ENCODE data around the gene ACSS3. TPM values are rescaled to one million over a fixed set of nuclear protein-coding genes. Genes with fewer than 3 reads are reported as not detected.
A peak's percentile ranks its signal among the peaks of the same experiment; 100 is the strongest.

Gene ACSS3
- total and polyA plus RNA-seq, 2 of the 8 experiments (the other 6 are each of a cell fraction or from before 2014, with no cell fraction given) = 14.4 to 24.0 TPM

- Histone ChIP-seq H4K20me1 (replicated peaks in 1 of 2; ENCODE audit: control insufficient read depth in 1 of 2, insufficient read depth in 2 of 2, low read length in 2 of 2) (no peaks in the 10 kb centered on the region), H3K36me3 (ENCODE audit: control insufficient read depth in 2 of 4, insufficient read depth in 4 of 4, low read length in 3 of 4) (no peaks in the 10 kb centered on the region), H4K5ac (ENCODE audit: insufficient read length, low read depth, low read length) (peak overlapping the region; percentile 57), H2AK5ac (ENCODE audit: low read depth, low read length) (no peak overlapping the region), H3K23ac (ENCODE audit: insufficient read length) (no peak overlapping the region), H3K9me3 (ENCODE audit: insufficient read depth in 2 of 2, low read depth in 1 of 2, low read length in 1 of 2) (no peaks in the 10 kb centered on the region), H3K18ac (ENCODE audit: extremely low read depth, low read length) (peak overlapping the region; percentile 93), H3K4me2 (ENCODE audit: insufficient read depth in 1 of 2, low read depth in 2 of 2, low read length in 2 of 2) (peak overlapping the region; percentile 90 to 93), H2BK5ac (ENCODE audit: low read depth, low read length) (0 out of 2 replicates have a peak overlapping the region, but pooled peaks have one; percentile 18), H3K4me3 (ENCODE audit: extremely low read depth in 1 of 4, insufficient read depth in 2 of 4, low read depth in 3 of 4, low read length in 4 of 4) (peak overlapping the region; percentile 53 to 94 (median 82)), H3K27me3 (replicated peaks in 1 of 4; ENCODE audit: control insufficient read depth in 3 of 4, extremely low read depth in 1 of 4, insufficient read depth in 3 of 4, low read length in 3 of 4) (no peaks in the 10 kb centered on the region), H3K79me1 (ENCODE audit: low read depth, low read length) (peaks cover 2% of the 10 kb centered on the region), H3K9ac (replicated peaks in 1 of 4; ENCODE audit: extremely low read depth in 1 of 4, low read depth in 3 of 4, low read length in 3 of 4) (peak overlapping the region in 2 of 4 experiments; percentile 2 to 45; a peak in 2 of 7 replicates), H2AFZ (ENCODE audit: low read length) (peak overlapping the region; percentile 100), H2BK12ac (ENCODE audit: low read depth, low read length) (no peak overlapping the region), H3K4ac (replicated peaks; ENCODE audit: insufficient read length, low read depth, low read length) (no peak overlapping the region), H3K56ac (replicated peaks; ENCODE audit: insufficient read length, low read depth, low read length) (no peak overlapping the region), H3K4me1 (replicated peaks in 1 of 4; ENCODE audit: control insufficient read depth in 3 of 4, insufficient read depth in 4 of 4, low read length in 3 of 4) (peaks cover 0 to 9% (median 4%) of the 10 kb centered on the region in 4 experiments; a peak in 3 of 7 replicates), H3K79me2 (ENCODE audit: control insufficient read depth in 1 of 2, insufficient read depth in 2 of 2, low read length in 2 of 2) (peaks cover 3 to 40% of the 10 kb centered on the region in 2 experiments; a peak in 3 of 4 replicates), H3K23me2 (ENCODE audit: low read depth, low read length) (peaks cover 3% of the 10 kb centered on the region), H2BK15ac (ENCODE audit: low read length) (no peak overlapping the region), H3K27ac (ENCODE audit: low read depth, low read length) (no peak overlapping the region), H4K8ac (ENCODE audit: extremely low read depth, insufficient read depth, low read length) (no peak overlapping the region), H3K14ac (ENCODE audit: insufficient read length) (no peak overlapping the region), H2BK20ac (ENCODE audit: low read length) (no peak overlapping the region), H2BK120ac (replicated peaks; ENCODE audit: low read depth, low read length) (peak overlapping the region; percentile 73), H4K91ac (replicated peaks; ENCODE audit: insufficient read length, low read length) (no peak overlapping the region)
- ChIA-PET CTCF (ENCODE audit: partially characterized antibody) (no interaction called here), POLR2A (ENCODE audit: partially characterized antibody) (no interaction called here)
- peak; percentile 99 for FAIRE-seq
- peak in 1 of 2 experiments; percentile 71 for DNase-seq (ENCODE audit: low read depth in 1 of 2, low spot score in 2 of 2)
- 5% methylated on average over 6 of the region's 6 CpGs; no CpG with 5 or more reads in 1 of the 2 experiments for WGBS, 2 experiments (ENCODE audit: extremely low coverage in 1 of 2, insufficient coverage in 1 of 2, insufficient read length in 1 of 2, insufficient replicate concordance in 2 of 2, low coverage in 1 of 2, low lambda C conversion rate in 2 of 2, missing lambda C conversion rate in 1 of 2)
- TF ChIP-seq, protein P1, sequence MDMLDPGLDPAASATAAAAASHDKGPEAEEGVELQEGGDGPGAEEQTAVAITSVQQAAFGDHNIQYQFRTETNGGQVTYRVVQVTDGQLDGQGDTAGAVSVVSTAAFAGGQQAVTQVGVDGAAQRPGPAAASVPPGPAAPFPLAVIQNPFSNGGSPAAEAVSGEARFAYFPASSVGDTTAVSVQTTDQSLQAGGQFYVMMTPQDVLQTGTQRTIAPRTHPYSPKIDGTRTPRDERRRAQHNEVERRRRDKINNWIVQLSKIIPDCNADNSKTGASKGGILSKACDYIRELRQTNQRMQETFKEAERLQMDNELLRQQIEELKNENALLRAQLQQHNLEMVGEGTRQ (IDR thresholded peaks at IDR 0.05; ENCODE audit: low read length) = peak; percentile 40; the same call in 1 of the 2 replicates
- TF ChIP-seq RFX5 (IDR thresholded peaks at IDR 0.05; ENCODE audit: borderline replicate concordance, low read depth, low read length) (no peak), SIN3A (conservative IDR thresholded peaks at IDR 0.05 in 1 of 2, IDR thresholded peaks at IDR 0.05 in 1 of 2; ENCODE audit: low read depth in 1 of 2, low read length in 2 of 2) (no peak; a peak in 2 of 4 replicates), TEAD4 (IDR thresholded peaks at IDR 0.05; ENCODE audit: low read depth, low read length) (peak; percentile 36; the same call in 1 of the 2 replicates), SIRT6 (IDR thresholded peaks at IDR 0.05; ENCODE audit: low read length) (no peak), HDAC6 (IDR thresholded peaks at IDR 0.05; ENCODE audit: low read depth, low read length) (no peak), EGR1 (IDR thresholded peaks at IDR 0.05; ENCODE audit: borderline replicate concordance, low read depth, low read length) (peak; percentile 69; the same call in 1 of the 2 replicates), ASH2L (IDR thresholded peaks at IDR 0.05; ENCODE audit: low read length) (no peak), YY1 (IDR thresholded peaks at IDR 0.05; ENCODE audit: low read depth, low read length) (0 out of 2 replicates have a peak, but pooled peaks have one; percentile 9), CHD1 (IDR thresholded peaks at IDR 0.05; ENCODE audit: low read depth, low read length) (no peak), RBBP5 (IDR thresholded peaks at IDR 0.05; ENCODE audit: borderline replicate concordance, low read depth, low read length) (no peak), CREB1 (IDR thresholded peaks at IDR 0.05) (0 out of 2 replicates have a peak, but pooled peaks have one; percentile 7)
- TF ChIP-seq, protein P2, sequence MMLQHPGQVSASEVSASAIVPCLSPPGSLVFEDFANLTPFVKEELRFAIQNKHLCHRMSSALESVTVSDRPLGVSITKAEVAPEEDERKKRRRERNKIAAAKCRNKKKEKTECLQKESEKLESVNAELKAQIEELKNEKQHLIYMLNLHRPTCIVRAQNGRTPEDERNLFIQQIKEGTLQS (IDR thresholded peaks at IDR 0.05; ENCODE audit: insufficient read depth, low read depth, low read length) = no peak
Measured at GRCh38 chr12:81077329-81077685, 572 bp upstream of the ACSS3 start.

All from H1 (cell line).